GM21447 (cell line): ENCODE results near the gene WNT2.
"Not testable (repeated sequence)": the region's sequence is repeated elsewhere in the genome, so short reads cannot be mapped to it uniquely, and the experiment has no call there.

ENCODE experiments used
- ATAC-seq: cut with Tn5 transposase; IDR thresholded peaks from one replicate; pipeline ENCODE4 v1.9.1; 2021; ENCODE audit not compliant: unreplicated experiment

WNT2 gene

GRCh38 chr7:117264716-117265115 is 58.1 kb downstream of the WNT2 start:
- ATAC-seq: no peak

GRCh38 chr7:117262546-117262945 is 60.3 kb downstream of the WNT2 start:
- no peak for ATAC-seq

GRCh38 chr7:117259615-117260014 is 63.2 kb downstream of the WNT2 start:
- no peak for ATAC-seq

GRCh38 chr7:117251687-117252086 is 71.2 kb downstream of the WNT2 start:
- no peak for ATAC-seq

- no peak for ATAC-seq
Observed at GRCh38 chr7:117250801-117251200, 72.1 kb downstream of the WNT2 start.

GRCh38 chr7:117250245-117250644 is 72.6 kb downstream of the WNT2 start:
- no peak for ATAC-seq

GRCh38 chr7:117249696-117250095 is 73.2 kb downstream of the WNT2 start:
- no peak for ATAC-seq

- no peak for ATAC-seq
Observed at GRCh38 chr7:117248829-117249228, 74.0 kb downstream of the WNT2 start.

GRCh38 chr7:117247809-117248208 is 75.0 kb downstream of the WNT2 start:
- ATAC-seq: no peak

GRCh38 chr7:117245703-117246102 is 77.2 kb downstream of the WNT2 start:
- ATAC-seq: not testable (repeated sequence)

- ATAC-seq: no peak
Observed at GRCh38 chr7:117243390-117243789, 79.5 kb downstream of the WNT2 start.

GRCh38 chr7:117241088-117241487 is 81.8 kb downstream of the WNT2 start:
- ATAC-seq: no peak

- no peak for ATAC-seq
Observed at GRCh38 chr7:117238937-117239336, 83.9 kb downstream of the WNT2 start.

GRCh38 chr7:117238472-117238871 is 84.4 kb downstream of the WNT2 start:
- ATAC-seq: no peak

- ATAC-seq: no peak
Observed at GRCh38 chr7:117237646-117238045, 85.2 kb downstream of the WNT2 start.

- no peak for ATAC-seq
Observed at GRCh38 chr7:117231047-117231359, 91.9 kb downstream of the WNT2 start.

GRCh38 chr7:117230276-117231046 is 92.4 kb downstream of the WNT2 start:
- ATAC-seq: peak; percentile 82

GRCh38 chr7:117229350-117229749 is 93.5 kb downstream of the WNT2 start:
- no peak for ATAC-seq

GRCh38 chr7:117227091-117227490 is 95.8 kb downstream of the WNT2 start:
- no peak for ATAC-seq

GRCh38 chr7:117225536-117225935 is 97.3 kb downstream of the WNT2 start:
- no peak for ATAC-seq
